Activated naive CD4-positive, alpha-beta T cell treated with anti-CD3 and anti-CD28 coated beads, Interleukin-2, amount 50 U/mL, for 24 hours (primary cell): ENCODE results near the gene CMYA5.

Source experiments
- H3K27ac Mint-ChIP-seq: one replicate; pipeline ENCODE4 v1.8.0; 2021; ENCODE audit warnings: mild to moderate bottlenecking, mixed read lengths
- H3K27me3 Mint-ChIP-seq: one replicate; pipeline ENCODE4 v1.8.0; 2021; ENCODE audit warnings: mixed read lengths
- H3K36me3 Mint-ChIP-seq: one replicate; pipeline ENCODE4 v1.8.0; 2021; ENCODE audit warnings: mixed read lengths
- H3K4me1 Mint-ChIP-seq: one replicate; pipeline ENCODE4 v1.8.0; 2021; ENCODE audit warnings: mixed read lengths
- H3K4me3 Mint-ChIP-seq: one replicate; pipeline ENCODE4 v1.8.0; 2021; ENCODE audit warnings: mild to moderate bottlenecking, mixed read lengths
- H3K9me3 Mint-ChIP-seq: one replicate; pipeline ENCODE4 v1.8.0; 2021; ENCODE audit warnings: mixed read lengths

The CMYA5 gene

DNA sequence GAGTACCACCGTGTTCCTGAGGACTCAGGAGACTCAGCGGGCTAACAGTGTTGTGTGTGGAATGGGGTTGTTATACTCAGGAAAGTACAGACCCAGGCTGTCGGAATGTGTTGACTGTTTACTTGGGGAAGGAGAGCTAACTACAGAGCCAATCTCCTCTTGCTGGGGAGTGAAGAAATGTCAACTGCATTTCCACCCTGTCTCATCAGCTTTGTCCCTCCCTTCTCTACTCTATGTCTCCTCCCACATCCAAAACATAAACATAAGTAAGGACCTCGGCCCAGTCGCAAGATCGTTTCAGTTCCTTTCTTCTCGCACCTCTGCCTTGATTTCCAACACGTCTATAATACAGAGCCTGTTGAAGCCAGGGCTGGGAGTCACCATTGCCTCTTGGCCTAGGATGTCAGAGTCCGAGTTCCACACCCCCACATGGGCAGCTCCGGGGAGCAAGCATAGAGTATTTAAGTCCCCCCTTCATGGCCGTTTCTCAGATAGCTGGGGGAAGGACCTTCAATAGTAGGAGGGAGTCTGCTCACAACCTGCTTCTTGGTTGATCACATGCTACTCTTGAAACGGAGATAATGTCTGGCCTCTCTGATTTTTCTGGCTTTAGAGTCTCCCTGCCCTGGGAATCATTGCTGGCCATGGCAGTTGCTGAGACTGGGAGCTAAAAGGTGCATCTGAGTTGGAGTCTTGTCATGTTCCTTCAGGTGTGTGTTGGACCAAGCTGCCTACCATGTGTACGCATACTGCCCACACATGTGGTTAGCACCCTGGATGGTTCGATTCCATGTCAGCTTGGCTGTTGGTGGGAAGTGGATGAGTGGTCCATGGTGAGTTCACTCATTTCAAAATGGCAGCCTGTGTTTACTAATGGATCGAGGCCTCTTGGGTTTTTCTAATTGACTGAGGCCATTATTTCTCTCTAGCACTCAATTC lies 154.1 kb downstream of the CMYA5 start:
- H3K4me1 Mint-ChIP-seq = no peaks in the 10 kb centered on the region
- H3K27ac Mint-ChIP-seq = no peak overlapping the region
- no peaks in the 10 kb centered on the region for H3K36me3 Mint-ChIP-seq
- H3K4me3 Mint-ChIP-seq = no peak overlapping the region
- no peaks in the 10 kb centered on the region for H3K9me3 Mint-ChIP-seq
- peaks cover 4% of the 10 kb centered on the region for H3K27me3 Mint-ChIP-seq

DNA sequence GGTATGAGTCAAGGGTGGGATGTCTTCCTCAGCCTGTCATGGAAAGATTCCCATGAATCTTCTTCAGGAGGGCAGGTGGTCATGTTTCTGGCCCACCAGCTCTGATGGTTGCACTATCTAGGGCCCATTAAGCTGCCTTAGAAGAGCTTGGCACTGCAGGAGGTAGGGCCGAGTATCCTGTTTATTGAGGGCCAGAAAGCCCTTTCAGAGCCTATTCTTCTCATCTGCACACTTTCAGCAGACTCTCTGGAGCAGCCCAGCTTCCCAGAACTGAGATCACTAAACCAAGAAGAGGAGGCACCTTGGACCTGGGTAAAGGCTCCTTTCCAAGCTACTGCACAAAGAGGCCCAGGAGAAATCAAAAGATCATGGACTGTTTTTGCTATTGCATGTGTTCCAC lies 154.9 kb downstream of the CMYA5 start:
- H3K27me3 Mint-ChIP-seq = peaks cover 4% of the 10 kb centered on the region
- H3K4me1 Mint-ChIP-seq = no peaks in the 10 kb centered on the region
- no peak overlapping the region for H3K27ac Mint-ChIP-seq
- no peaks in the 10 kb centered on the region for H3K9me3 Mint-ChIP-seq
- H3K36me3 Mint-ChIP-seq = no peaks in the 10 kb centered on the region
- no peak overlapping the region for H3K4me3 Mint-ChIP-seq

DNA sequence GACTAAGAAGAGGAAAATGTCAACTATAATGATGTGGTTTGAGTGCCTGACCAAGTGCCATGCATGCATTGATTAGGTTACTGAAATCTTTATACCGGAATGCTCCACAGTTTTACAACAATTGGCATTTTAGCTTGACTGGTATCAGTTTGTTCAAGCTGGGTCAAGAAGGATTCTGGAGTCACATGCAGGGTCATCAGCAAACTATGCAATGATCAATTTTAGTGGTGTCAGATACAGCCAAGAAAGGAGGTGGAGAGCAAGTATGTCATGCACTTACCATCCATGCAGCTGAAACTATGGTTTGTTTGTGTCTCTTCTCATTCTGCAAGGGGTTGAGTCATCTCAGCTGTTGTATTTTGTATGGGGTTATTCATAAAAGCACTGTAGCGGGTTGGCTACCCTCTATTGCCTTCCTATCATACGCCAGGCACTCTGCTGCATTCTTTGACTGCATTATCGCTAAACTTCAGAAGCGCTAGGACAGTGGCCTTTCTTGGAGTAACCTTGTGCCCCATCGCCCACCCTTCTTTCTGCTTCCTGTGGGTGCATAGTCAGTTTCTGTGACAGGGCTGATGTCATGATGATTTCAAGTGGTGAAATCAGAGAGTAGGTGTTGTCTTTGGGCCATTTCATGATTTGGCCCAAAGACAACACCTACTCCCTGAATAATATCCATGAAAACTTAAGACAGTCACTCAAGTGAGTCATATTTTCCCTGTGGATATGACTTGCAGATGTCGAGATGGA lies 156.0 kb downstream of the CMYA5 start:
- H3K36me3 Mint-ChIP-seq = no peaks in the 10 kb centered on the region
- no peak overlapping the region for H3K27ac Mint-ChIP-seq
- H3K4me3 Mint-ChIP-seq = no peak overlapping the region
- peaks cover under 1% of the 10 kb centered on the region for H3K27me3 Mint-ChIP-seq
- H3K9me3 Mint-ChIP-seq = no peaks in the 10 kb centered on the region
- H3K4me1 Mint-ChIP-seq = no peaks in the 10 kb centered on the region

DNA sequence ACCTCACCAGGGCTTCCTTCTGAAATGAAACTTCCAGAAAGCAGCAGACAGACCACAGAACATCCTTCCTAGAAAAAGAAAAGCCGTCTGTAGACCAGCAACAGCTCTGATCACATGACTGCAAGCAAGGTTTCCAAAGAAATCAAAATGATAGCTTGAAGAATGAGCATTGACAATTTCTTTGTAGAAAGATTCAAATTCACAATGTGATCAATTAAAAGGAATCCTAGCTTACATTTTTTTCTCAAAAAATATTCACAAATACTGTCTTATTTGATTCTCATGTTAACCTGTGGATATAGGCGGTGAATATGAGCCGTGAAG lies 156.5 kb downstream of the CMYA5 start:
- Mint-ChIP-seq H3K27ac (no peak overlapping the region), H3K4me1 (no peaks in the 10 kb centered on the region), H3K4me3 (no peak overlapping the region), H3K36me3 (no peaks in the 10 kb centered on the region), H3K9me3 (no peaks in the 10 kb centered on the region), H3K27me3 (no peaks in the 10 kb centered on the region)

DNA sequence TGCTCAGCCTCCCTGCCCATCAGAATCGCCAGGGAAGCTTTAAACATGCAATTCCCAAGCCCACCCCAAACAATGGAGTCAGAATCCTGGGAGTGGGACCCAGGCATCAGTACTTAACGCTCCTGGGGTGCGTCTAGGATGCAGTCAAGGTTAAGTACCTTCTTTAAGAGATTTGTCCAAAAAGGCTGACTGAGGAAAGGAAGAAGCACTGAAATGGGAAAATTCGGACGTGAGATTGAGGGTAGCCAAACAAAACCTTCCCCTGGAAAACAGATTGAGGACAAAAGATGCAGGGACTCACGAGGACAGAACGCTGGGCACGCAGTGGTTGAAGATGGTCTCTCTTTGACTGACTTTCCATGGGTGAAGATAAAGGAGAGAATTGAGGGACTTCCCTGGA lies 157.9 kb downstream of the CMYA5 start:
- Mint-ChIP-seq H3K4me3 (no peak overlapping the region), H3K27me3 (no peaks in the 10 kb centered on the region), H3K36me3 (no peaks in the 10 kb centered on the region), H3K9me3 (no peaks in the 10 kb centered on the region), H3K4me1 (no peaks in the 10 kb centered on the region), H3K27ac (no peak overlapping the region)

DNA sequence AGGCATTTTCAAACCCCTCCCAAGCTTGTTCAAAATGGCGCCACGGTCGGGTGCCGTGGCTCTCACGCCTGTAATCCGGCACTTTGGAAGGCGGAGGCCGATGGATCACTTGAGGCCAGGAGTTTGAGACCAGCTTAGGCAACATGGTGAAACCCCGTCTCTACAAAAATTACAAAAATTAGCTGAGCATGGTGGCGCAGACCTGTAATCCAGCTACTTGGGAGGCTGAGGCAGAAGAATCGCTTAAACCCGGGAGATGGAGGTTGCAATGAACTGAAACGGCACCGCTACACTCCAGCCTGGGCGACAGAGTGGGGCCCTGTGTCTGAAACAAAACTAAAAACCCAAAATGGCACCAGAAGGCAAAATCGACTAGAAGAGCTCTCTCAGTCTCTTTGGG lies 159.4 kb downstream of the CMYA5 start:
- no peak overlapping the region for H3K4me3 Mint-ChIP-seq
- H3K4me1 Mint-ChIP-seq = no peaks in the 10 kb centered on the region
- no peaks in the 10 kb centered on the region for H3K9me3 Mint-ChIP-seq
- no peak overlapping the region for H3K27ac Mint-ChIP-seq
- no peaks in the 10 kb centered on the region for H3K27me3 Mint-ChIP-seq
- H3K36me3 Mint-ChIP-seq = no peaks in the 10 kb centered on the region
